Esophagus squamous epithelium (tissue), 5 donors: Measurements from ENCODE around the gene NEK7. TPM values are rescaled to one million over a fixed set of nuclear protein-coding genes. Genes with fewer than 3 reads are reported as not detected.

Experiments
- DNase-seq: peaks from one replicate; lab custom pipeline; 2025; lab: John Stamatoyannopoulos, UW
- H3K27ac ChIP-seq, 4 donors: fragments of 200-600 bp; sonication (generic); one replicate each; pipeline ENCODE4 v1.5.1; 2016 to 2019; ENCODE audit warnings: mild to moderate bottlenecking in 1 of 4
- H3K27me3 ChIP-seq, 4 donors: fragments of 200-600 bp; sonication (generic); 1 replicate in 3 of 4; 2 replicates in 1 of 4; pipeline versions ENCODE4 v1.5.1 to v1.6.0; 2017 to 2021; ENCODE audit warnings: antibody characterized with exemption in 1 of 4
- H3K36me3 ChIP-seq, 3 donors: fragments of 200-600 bp; sonication (generic); one replicate each; pipeline ENCODE4 v1.5.1; 2016 to 2019
- H3K4me1 ChIP-seq, 3 donors: fragments of 200-600 bp; sonication (generic); one replicate each; pipeline ENCODE4 v1.5.1; 2017 to 2019
- H3K4me3 ChIP-seq, 4 donors: fragments of 200-600 bp; sonication (generic); 1 replicate in 3 of 4; 2 replicates in 1 of 4; pipeline ENCODE4 v1.5.1; 2016 to 2019; ENCODE audit warnings: mild to moderate bottlenecking in 2 of 4, moderate library complexity in 1 of 4
- H3K9me3 ChIP-seq, 3 donors: fragments of 200-600 bp; sonication (generic); one replicate each; pipeline ENCODE4 v1.5.1; 2016 to 2019
- CTCF ChIP-seq, 6 experiments: fragments of 450-650 bp in 4 of 6; fragments of 200-600 bp in 2 of 6; sonication (generic) in 2 of 6; IDR thresholded peaks; one replicate each; pipeline ENCODE4 v1.5.1; 2016 to 2019; ENCODE audit warnings: antibody characterized with exemption in 6 of 6, mild to moderate bottlenecking in 4 of 6, moderate library complexity in 4 of 6
- POLR2A ChIP-seq, 4 donors: fragments of 450-650 bp; IDR thresholded peaks; one replicate each; pipeline ENCODE4 v1.6.1; 2017; ENCODE audit warnings: antibody characterized with exemption in 4 of 4, mild to moderate bottlenecking in 4 of 4, moderate library complexity in 3 of 4
- WGBS, 2 donors: methylation state at CpG; one replicate each; pipeline ENCODE4 v1.1.5; 2018; 5-methylcytosine and 5-hydroxymethylcytosine counted together
- intact Hi-C: fragments of 100-400 bp; cut with DNase I; formaldehyde crosslinking; loops from one replicate; pipeline ENCODE4 v1.15.0; 2022
- total RNA-seq, 4 donors: library from RNA; depleted of rRNA; stranded (reverse); fragments of >200 nt; gene quantifications; one replicate each; pipeline ENCODE4 v1.1.0, GENCODE V29; 2016
- donor health status: DM: yes; HTN: yes; CAD: no.

NEK7 gene
- total RNA-seq, 4 donors from 2014 or later, result 26.2 to 79.2 (median 52.4) TPM

GRCh38 chr1:198143797-198144196, 13.0 kb upstream of the NEK7 start:
- TF ChIP-seq POLR2A (IDR thresholded peaks at IDR 0.05) (no peak), CTCF (IDR thresholded peaks at IDR 0.05) (no peak)
- no peak overlapping the region for H3K4me3 ChIP-seq
- intact Hi-C loops, result no loop called here
- DNase-seq, result no peak
- no peaks in the 10 kb centered on the region for H3K4me1 ChIP-seq
- 36 to 44% methylated on average over 3 of the region's 3 CpGs for WGBS, 2 donors
- no peak overlapping the region for H3K27ac ChIP-seq
- no peaks in the 10 kb centered on the region for H3K36me3 ChIP-seq
- no peaks in the 10 kb centered on the region for H3K27me3 ChIP-seq
- no peaks in the 10 kb centered on the region for H3K9me3 ChIP-seq

GRCh38 chr1:198147216-198147615, 9.6 kb upstream of the NEK7 start:
- WGBS, 2 donors, result 85 to 92% methylated on average over 2 of the region's 2 CpGs
- intact Hi-C loops, result no loop called here
- no peak for DNase-seq

DNA sequence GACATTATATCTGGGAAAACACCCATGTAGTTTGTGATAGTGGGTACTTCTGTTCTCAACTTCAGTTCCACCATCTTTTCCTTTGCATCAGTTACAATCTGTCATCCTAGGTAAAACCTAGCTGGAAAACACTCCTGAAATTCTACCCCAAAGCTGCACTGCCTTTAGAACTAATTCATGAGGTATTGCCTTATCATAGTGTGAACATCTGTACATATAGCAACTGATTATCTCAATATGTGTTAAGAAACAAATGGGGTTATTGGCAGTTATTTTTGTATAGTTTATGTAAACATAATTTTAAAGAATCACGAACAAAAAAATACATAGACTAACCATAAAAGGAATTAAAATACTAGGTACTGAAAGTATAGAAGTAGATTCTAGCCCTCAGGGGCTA, 6.4 kb upstream of the NEK7 start:
- no peaks in the 10 kb centered on the region for H3K36me3 ChIP-seq
- H3K9me3 ChIP-seq, result no peaks in the 10 kb centered on the region
- WGBS, 2 donors, result 63 to 84% methylated on average over 1 of the region's 1 CpG
- intact Hi-C loops, result no loop called here
- DNase-seq, result no peak
- H3K27me3 ChIP-seq, result no peaks in the 10 kb centered on the region
- no peak overlapping the region for H3K4me3 ChIP-seq
- no peaks in the 10 kb centered on the region for H3K4me1 ChIP-seq
- TF ChIP-seq CTCF (IDR thresholded peaks at IDR 0.05), result no peak
- H3K27ac ChIP-seq, result no peak overlapping the region

More at GRCh38 chr1:198147216-198147615, 9.6 kb upstream of the NEK7 start:
- Histone ChIP-seq H3K27me3 (no peaks in the 10 kb centered on the region), H3K36me3 (no peaks in the 10 kb centered on the region), H3K27ac (no peak overlapping the region), H3K9me3 (no peaks in the 10 kb centered on the region), H3K4me3 (no peak overlapping the region), H3K4me1 (no peaks in the 10 kb centered on the region)
- no peak for TF ChIP-seq CTCF (IDR thresholded peaks at IDR 0.05)
- no peak for TF ChIP-seq POLR2A (IDR thresholded peaks at IDR 0.05)

GRCh38 chr1:198151688-198152087, 5.1 kb upstream of the NEK7 start:
- no peak overlapping the region for H3K27ac ChIP-seq
- no peak overlapping the region for H3K4me3 ChIP-seq
- H3K4me1 ChIP-seq, result peaks cover 0 to 9% (median 0%) of the 10 kb centered on the region in 3 donors
- 37 to 44% methylated on average over 2 of the region's 2 CpGs for WGBS, 2 donors
- DNase-seq, result no peak
- H3K9me3 ChIP-seq, result no peaks in the 10 kb centered on the region
- intact Hi-C loops, result no loop called here
- no peaks in the 10 kb centered on the region for H3K36me3 ChIP-seq
- no peak for TF ChIP-seq POLR2A (IDR thresholded peaks at IDR 0.05)
- no peak for TF ChIP-seq CTCF (IDR thresholded peaks at IDR 0.05)
- no peaks in the 10 kb centered on the region for H3K27me3 ChIP-seq

- Histone ChIP-seq H3K4me1 (peaks cover 0 to 13% (median under 1%) of the 10 kb centered on the region in 3 donors), H3K27me3 (no peaks in the 10 kb centered on the region), H3K4me3 (no peak overlapping the region), H3K27ac (no peak overlapping the region), H3K9me3 (no peaks in the 10 kb centered on the region), H3K36me3 (no peaks in the 10 kb centered on the region)
- DNase-seq, result no peak
- intact Hi-C loops, result no loop called here
- TF ChIP-seq CTCF (IDR thresholded peaks at IDR 0.05) (no peak), POLR2A (IDR thresholded peaks at IDR 0.05) (no peak)
These were observed 3.7 kb upstream of the NEK7 start for GRCh38 chr1:198153103-198153502.
